Astrocyte (in vitro differentiated cells and primary cell): ENCODE data around the gene ADIPOR2. TPM values are rescaled to one million over a fixed set of nuclear protein-coding genes. Genes with fewer than 3 reads are reported as not detected.

Experiments
- DNase-seq: peaks from one replicate; pipeline ENCODE4 v3.0.0-alpha.2; 2010; ENCODE audit warnings: low read depth
- FAIRE-seq: peaks from 2 replicates; lab custom pipeline; 2011; peaks lifted over from hg19 to GRCh38; lab: Jason Lieb, UNC
- H2AFZ ChIP-seq: 2 replicates; pipeline ENCODE4 v1.6.0; 2012; ENCODE audit warnings: low read depth, low read length, inconsistent platforms
- H3K27ac ChIP-seq: 2 replicates; pipeline ENCODE4 v1.5.1; 2011; ENCODE audit warnings: low read depth, low read length, inconsistent platforms
- H3K27me3 ChIP-seq: 2 replicates; pipeline ENCODE4 v1.6.0; 2011; ENCODE audit warnings: low read length, inconsistent platforms; ENCODE audit not compliant: insufficient read depth
- H3K36me3 ChIP-seq: 2 replicates; pipeline ENCODE4 v1.5.1; 2011; ENCODE audit warnings: low read length, inconsistent platforms; ENCODE audit not compliant: insufficient read depth
- H3K4me1 ChIP-seq: 2 replicates; pipeline ENCODE4 v1.5.1; 2011; ENCODE audit warnings: low read length, inconsistent platforms; ENCODE audit not compliant: insufficient read depth
- H3K4me2 ChIP-seq: 2 replicates; pipeline ENCODE4 v1.6.0; 2012; ENCODE audit warnings: low read length, inconsistent platforms
- H3K4me3 ChIP-seq: 2 replicates; pipeline ENCODE4 v1.5.1; 2011; ENCODE audit warnings: low read depth, mild to moderate bottlenecking, low read length, inconsistent platforms; ENCODE audit not compliant: insufficient read depth
- H3K79me2 ChIP-seq: 2 replicates; pipeline ENCODE4 v1.6.0; 2012; ENCODE audit warnings: mild to moderate bottlenecking, low read length, inconsistent platforms; ENCODE audit not compliant: insufficient read depth
- H3K9ac ChIP-seq: 2 replicates; pipeline ENCODE4 v1.6.0; 2012; ENCODE audit warnings: mild to moderate bottlenecking, low read length, inconsistent platforms
- H3K9me3 ChIP-seq: 2 replicates; pipeline ENCODE4 v1.5.1; 2012; ENCODE audit warnings: low read depth, mild to moderate bottlenecking, low read length, inconsistent platforms; ENCODE audit not compliant: insufficient read depth
- H4K20me1 ChIP-seq: 2 replicates; pipeline ENCODE4 v1.6.0; 2012; ENCODE audit warnings: low read length, inconsistent platforms; ENCODE audit not compliant: insufficient read depth
- H3K27ac Mint-ChIP-seq: one replicate; pipeline ENCODE4 v1.8.0; 2021; ENCODE audit warnings: mild to moderate bottlenecking, mixed read lengths; ENCODE audit not compliant: unreplicated experiment
- H3K27me3 Mint-ChIP-seq: one replicate; pipeline ENCODE4 v1.8.0; 2021; ENCODE audit warnings: low read depth, mixed read lengths; ENCODE audit not compliant: unreplicated experiment
- H3K36me3 Mint-ChIP-seq: one replicate; pipeline ENCODE4 v1.8.0; 2021; ENCODE audit warnings: low read depth, mixed read lengths; ENCODE audit not compliant: unreplicated experiment
- H3K4me1 Mint-ChIP-seq: one replicate; pipeline ENCODE4 v1.8.0; 2021; ENCODE audit warnings: low read depth, mixed read lengths; ENCODE audit not compliant: unreplicated experiment
- H3K4me3 Mint-ChIP-seq: one replicate; pipeline ENCODE4 v1.8.0; 2021; ENCODE audit warnings: mild to moderate bottlenecking, moderate library complexity, mixed read lengths; ENCODE audit not compliant: unreplicated experiment
- H3K9me3 Mint-ChIP-seq: one replicate; pipeline ENCODE4 v1.8.0; 2021; ENCODE audit warnings: mild to moderate bottlenecking, mixed read lengths; ENCODE audit not compliant: unreplicated experiment
- EZH2 ChIP-seq: IDR thresholded peaks from 2 replicates; pipeline ENCODE4 v1.6.1; 2012; ENCODE audit warnings: mild to moderate bottlenecking, low read length, inconsistent platforms; ENCODE audit not compliant: insufficient read depth
- total RNA-seq: library from RNA; stranded (reverse); gene quantifications from 2 replicates; pipeline ENCODE4 v1.2.1, GENCODE V29; 2021
- TF ChIP-seq, protein P1 (sequence below): IDR thresholded peaks from 2 replicates; pipeline ENCODE4 v1.5.1; 2011; ENCODE audit warnings: low read depth, mild to moderate bottlenecking, inconsistent platforms, low read length, moderate library complexity; ENCODE audit not compliant: insufficient read depth

The ADIPOR2 gene
- total RNA-seq, 1 donor from 2014 or later = 56.6 TPM

DNA sequence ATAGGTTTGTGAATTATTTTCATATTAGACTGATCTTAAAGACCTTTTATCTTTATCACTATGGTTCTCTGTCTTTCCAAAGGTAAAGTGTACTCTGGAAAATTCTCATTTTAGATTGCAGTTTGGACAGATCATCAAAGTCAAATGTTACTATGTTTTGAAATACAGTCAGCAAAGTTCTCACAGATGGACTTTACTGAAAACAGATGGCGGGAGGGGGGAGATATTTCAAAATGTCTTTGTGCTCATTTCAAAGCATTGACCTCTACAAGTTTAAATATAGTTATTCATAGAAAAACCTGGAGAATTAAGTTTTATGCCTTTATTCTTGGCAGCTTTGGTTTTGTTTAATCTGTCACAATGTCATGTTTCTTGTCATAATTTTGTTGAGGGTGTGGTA, 77.7 kb downstream of the ADIPOR2 start:
- Histone ChIP-seq H3K9me3 (no peaks in the 10 kb centered on the region), H4K20me1 (peaks cover 23% of the 10 kb centered on the region), H3K4me3 (no peak overlapping the region), H3K9ac (no peak overlapping the region), H3K36me3 (no peaks in the 10 kb centered on the region), H3K27me3 (no peaks in the 10 kb centered on the region), H3K79me2 (peaks cover 13% of the 10 kb centered on the region), H3K4me1 (no peaks in the 10 kb centered on the region), H3K27ac (no peak overlapping the region), H2AFZ (no peak overlapping the region), H3K4me2 (no peak overlapping the region)
- Mint-ChIP-seq H3K4me3 (no peak overlapping the region), H3K36me3 (no peaks in the 10 kb centered on the region), H3K27ac (no peak overlapping the region), H3K9me3 (no peaks in the 10 kb centered on the region), H3K4me1 (peaks cover 3% of the 10 kb centered on the region), H3K27me3 (no peaks in the 10 kb centered on the region)
- TF ChIP-seq EZH2 = no peak
- TF ChIP-seq, protein P1, sequence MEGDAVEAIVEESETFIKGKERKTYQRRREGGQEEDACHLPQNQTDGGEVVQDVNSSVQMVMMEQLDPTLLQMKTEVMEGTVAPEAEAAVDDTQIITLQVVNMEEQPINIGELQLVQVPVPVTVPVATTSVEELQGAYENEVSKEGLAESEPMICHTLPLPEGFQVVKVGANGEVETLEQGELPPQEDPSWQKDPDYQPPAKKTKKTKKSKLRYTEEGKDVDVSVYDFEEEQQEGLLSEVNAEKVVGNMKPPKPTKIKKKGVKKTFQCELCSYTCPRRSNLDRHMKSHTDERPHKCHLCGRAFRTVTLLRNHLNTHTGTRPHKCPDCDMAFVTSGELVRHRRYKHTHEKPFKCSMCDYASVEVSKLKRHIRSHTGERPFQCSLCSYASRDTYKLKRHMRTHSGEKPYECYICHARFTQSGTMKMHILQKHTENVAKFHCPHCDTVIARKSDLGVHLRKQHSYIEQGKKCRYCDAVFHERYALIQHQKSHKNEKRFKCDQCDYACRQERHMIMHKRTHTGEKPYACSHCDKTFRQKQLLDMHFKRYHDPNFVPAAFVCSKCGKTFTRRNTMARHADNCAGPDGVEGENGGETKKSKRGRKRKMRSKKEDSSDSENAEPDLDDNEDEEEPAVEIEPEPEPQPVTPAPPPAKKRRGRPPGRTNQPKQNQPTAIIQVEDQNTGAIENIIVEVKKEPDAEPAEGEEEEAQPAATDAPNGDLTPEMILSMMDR = no peak
- DNase-seq (no peak), FAIRE-seq (no peak)

DNA sequence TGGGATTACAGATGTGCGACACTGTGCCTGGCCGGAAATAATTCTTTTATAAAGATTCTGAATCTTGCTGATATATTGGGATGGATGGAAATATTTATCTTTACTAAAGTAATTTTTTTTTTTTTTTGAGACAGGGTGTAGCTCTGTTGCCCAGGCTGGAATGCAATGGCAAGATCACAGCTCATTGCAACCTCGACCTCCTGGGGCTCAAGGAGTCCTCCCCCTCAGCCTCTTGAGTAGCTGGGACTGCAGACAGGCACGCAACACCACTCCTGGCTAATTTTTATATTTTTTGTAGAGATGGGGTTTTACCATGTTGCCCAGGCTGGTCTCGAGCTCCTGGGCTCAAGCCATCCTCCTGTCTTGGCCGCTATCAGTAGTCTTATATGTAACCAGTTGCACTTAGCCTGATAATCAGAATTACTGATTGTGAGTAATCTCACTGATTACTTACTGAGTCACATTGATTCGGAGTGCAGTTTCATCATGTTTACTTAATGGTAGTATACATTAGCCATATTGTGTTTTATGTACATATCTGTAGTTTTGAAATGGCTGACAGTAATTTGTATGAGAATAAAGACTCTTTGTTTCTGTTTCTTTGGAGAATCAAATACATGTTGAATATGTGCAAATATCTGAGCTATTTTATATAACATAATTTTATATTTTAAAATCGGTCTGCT, 79.1 kb downstream of the ADIPOR2 start:
- no peak overlapping the region for H3K4me2 ChIP-seq
- H3K9ac ChIP-seq = no peak overlapping the region
- H3K79me2 ChIP-seq = peaks cover 8% of the 10 kb centered on the region
- H3K4me3 ChIP-seq = no peak overlapping the region
- H3K9me3 Mint-ChIP-seq = no peaks in the 10 kb centered on the region
- H3K9me3 ChIP-seq = no peaks in the 10 kb centered on the region
- H3K36me3 ChIP-seq = no peaks in the 10 kb centered on the region
- no peak overlapping the region for H3K4me3 Mint-ChIP-seq
- DNase-seq = no peak
- H3K36me3 Mint-ChIP-seq = no peaks in the 10 kb centered on the region
- FAIRE-seq = no peak
- H3K4me1 ChIP-seq = no peaks in the 10 kb centered on the region
- TF ChIP-seq EZH2 = no peak
- TF ChIP-seq, protein P1 = no peak
- H4K20me1 ChIP-seq = peaks cover 23% of the 10 kb centered on the region
- H3K4me1 Mint-ChIP-seq = peaks cover 8% of the 10 kb centered on the region
- no peak overlapping the region for H3K27ac ChIP-seq
- H3K27me3 Mint-ChIP-seq = no peaks in the 10 kb centered on the region
- no peak overlapping the region for H3K27ac Mint-ChIP-seq
- H3K27me3 ChIP-seq = no peaks in the 10 kb centered on the region
- no peak overlapping the region for H2AFZ ChIP-seq

DNA sequence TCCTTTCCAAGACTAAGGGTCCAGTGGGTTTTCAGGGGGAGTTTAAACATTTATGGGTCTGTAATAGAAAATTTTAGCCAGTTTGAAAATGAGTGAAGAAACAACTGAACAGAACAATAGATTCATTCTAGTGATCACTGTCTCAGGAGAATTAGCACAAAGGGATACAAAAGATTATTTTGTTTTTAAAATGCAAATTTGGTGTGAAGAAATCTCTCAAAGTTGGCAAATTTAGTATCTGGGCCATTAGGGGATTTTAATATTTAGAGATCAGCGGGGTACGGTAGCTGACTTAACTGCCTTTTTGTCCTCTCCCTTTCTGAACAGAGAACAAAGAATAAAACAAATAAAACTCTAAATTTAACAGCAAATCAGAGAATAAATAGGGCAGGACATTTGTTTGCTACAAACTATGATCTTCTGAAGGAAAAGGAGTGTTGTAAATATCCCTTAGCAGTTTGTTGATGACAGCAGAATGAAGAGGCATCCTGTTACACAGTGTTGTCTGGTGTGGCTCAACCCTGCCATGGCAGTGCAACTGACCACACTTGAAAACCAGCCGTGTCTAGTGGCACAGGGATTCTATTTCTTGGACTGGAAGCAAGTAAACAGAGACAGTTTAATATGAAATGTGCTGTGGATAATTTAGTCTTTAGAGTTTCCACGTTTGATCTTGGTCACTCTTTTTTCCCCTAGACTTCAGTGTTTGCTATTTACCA, 83.2 kb downstream of the ADIPOR2 start:
- Histone ChIP-seq H2AFZ (no peak overlapping the region), H3K4me3 (no peak overlapping the region), H3K4me1 (peaks cover 19% of the 10 kb centered on the region), H3K9me3 (no peaks in the 10 kb centered on the region), H3K27me3 (no peaks in the 10 kb centered on the region), H3K27ac (no peak overlapping the region), H3K9ac (no peak overlapping the region), H3K79me2 (peaks cover 8% of the 10 kb centered on the region), H4K20me1 (peaks cover 27% of the 10 kb centered on the region), H3K4me2 (no peak overlapping the region), H3K36me3 (no peaks in the 10 kb centered on the region)
- TF ChIP-seq, protein P1 = no peak
- TF ChIP-seq EZH2 = no peak
- Mint-ChIP-seq H3K36me3 (peaks cover 2% of the 10 kb centered on the region), H3K9me3 (no peaks in the 10 kb centered on the region), H3K4me3 (no peak overlapping the region), H3K27ac (peak overlapping the region; percentile 54), H3K4me1 (peaks cover 31% of the 10 kb centered on the region), H3K27me3 (no peaks in the 10 kb centered on the region)
- FAIRE-seq (peak; percentile 17), DNase-seq (no peak)
